ENCODE results near the gene ICA1.

ICA1 gene

GRCh38 chr7:8260871-8261694 is 884 bp downstream of the ICA1 start:
- Histone ChIP-seq H3K27ac (peak overlapping the region; percentile 43), H3K4me2 (peak overlapping the region; percentile 80), H3K4me3 (IDR thresholded peaks at IDR 0.05; ENCODE audit: insufficient read depth, low read depth, low read length) (no peak overlapping the region), H4K20me1 (ENCODE audit: insufficient read depth) (no peaks in the 10 kb centered on the region), H3K79me2 (ENCODE audit: insufficient read depth, low read depth) (no peaks in the 10 kb centered on the region), H3K36me3 (ENCODE audit: insufficient read depth) (no peaks in the 10 kb centered on the region), H2AFZ (ENCODE audit: low read depth) (peak overlapping the region; percentile 91), H3K9ac (peak overlapping the region; percentile 59), H3K27me3 (ENCODE audit: insufficient read depth, low read depth) (no peaks in the 10 kb centered on the region), H3K4me1 (ENCODE audit: low read depth, poor library complexity, severe bottlenecking) (peaks cover 13% of the 10 kb centered on the region)
- TF ChIP-seq, protein P1, sequence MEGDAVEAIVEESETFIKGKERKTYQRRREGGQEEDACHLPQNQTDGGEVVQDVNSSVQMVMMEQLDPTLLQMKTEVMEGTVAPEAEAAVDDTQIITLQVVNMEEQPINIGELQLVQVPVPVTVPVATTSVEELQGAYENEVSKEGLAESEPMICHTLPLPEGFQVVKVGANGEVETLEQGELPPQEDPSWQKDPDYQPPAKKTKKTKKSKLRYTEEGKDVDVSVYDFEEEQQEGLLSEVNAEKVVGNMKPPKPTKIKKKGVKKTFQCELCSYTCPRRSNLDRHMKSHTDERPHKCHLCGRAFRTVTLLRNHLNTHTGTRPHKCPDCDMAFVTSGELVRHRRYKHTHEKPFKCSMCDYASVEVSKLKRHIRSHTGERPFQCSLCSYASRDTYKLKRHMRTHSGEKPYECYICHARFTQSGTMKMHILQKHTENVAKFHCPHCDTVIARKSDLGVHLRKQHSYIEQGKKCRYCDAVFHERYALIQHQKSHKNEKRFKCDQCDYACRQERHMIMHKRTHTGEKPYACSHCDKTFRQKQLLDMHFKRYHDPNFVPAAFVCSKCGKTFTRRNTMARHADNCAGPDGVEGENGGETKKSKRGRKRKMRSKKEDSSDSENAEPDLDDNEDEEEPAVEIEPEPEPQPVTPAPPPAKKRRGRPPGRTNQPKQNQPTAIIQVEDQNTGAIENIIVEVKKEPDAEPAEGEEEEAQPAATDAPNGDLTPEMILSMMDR (conservative IDR thresholded peaks at IDR 0.05; ENCODE audit: low read depth, low read length) = no peak

DNA sequence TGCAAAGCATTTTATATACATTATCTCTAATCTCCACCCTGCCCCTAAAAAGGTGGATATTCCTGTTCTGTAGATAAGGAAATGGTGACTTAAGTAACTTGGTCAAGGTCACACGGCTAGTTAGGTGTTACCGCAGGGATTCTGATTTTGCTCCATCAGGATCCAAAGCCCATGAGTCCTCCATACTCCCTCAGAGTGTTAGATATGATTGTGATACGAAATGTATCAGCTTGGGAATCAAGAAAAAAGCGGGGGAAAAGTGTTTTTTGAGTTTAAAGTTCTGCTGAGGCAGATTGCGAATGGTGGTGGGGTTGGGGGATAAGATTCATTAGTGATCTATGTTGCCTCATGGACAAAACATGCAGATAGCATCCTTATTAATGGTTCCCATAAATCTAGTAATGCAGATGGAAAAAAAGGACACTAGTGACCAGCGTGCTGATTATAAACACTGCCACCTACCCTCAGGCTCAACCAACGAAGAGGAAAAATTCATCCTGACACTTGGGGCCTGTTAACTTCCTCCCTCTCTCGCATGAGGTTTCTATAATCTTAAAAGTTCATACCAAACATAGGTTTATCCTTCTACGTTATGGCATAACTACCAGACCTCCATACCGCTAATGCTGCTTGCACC is 2.3 kb downstream of the ICA1 start:
- no peak overlapping the region for H3K27ac ChIP-seq
- H3K79me2 ChIP-seq (ENCODE audit: insufficient read depth, low read depth) = no peaks in the 10 kb centered on the region
- no peaks in the 10 kb centered on the region for H3K27me3 ChIP-seq (ENCODE audit: insufficient read depth, low read depth)
- H4K20me1 ChIP-seq (ENCODE audit: insufficient read depth) = no peaks in the 10 kb centered on the region
- H3K36me3 ChIP-seq (ENCODE audit: insufficient read depth) = no peaks in the 10 kb centered on the region
- H3K4me1 ChIP-seq (ENCODE audit: low read depth, poor library complexity, severe bottlenecking) = peaks cover 13% of the 10 kb centered on the region
- no peak overlapping the region for H3K9ac ChIP-seq
- H2AFZ ChIP-seq (ENCODE audit: low read depth) = no peak overlapping the region
- TF ChIP-seq, protein P1 (conservative IDR thresholded peaks at IDR 0.05; ENCODE audit: low read depth, low read length) = no peak
- peak overlapping the region; percentile 80 for H3K4me2 ChIP-seq
- H3K4me3 ChIP-seq (IDR thresholded peaks at IDR 0.05; ENCODE audit: insufficient read depth, low read depth, low read length) = no peak overlapping the region

GRCh38 chr7:8258734-8259133 is 3.2 kb downstream of the ICA1 start:
- no peaks in the 10 kb centered on the region for H4K20me1 ChIP-seq (ENCODE audit: insufficient read depth)
- no peaks in the 10 kb centered on the region for H3K27me3 ChIP-seq (ENCODE audit: insufficient read depth, low read depth)
- H3K9ac ChIP-seq = no peak overlapping the region
- H3K27ac ChIP-seq = no peak overlapping the region
- H3K36me3 ChIP-seq (ENCODE audit: insufficient read depth) = no peaks in the 10 kb centered on the region
- H3K4me2 ChIP-seq = no peak overlapping the region
- TF ChIP-seq, protein P1 (conservative IDR thresholded peaks at IDR 0.05; ENCODE audit: low read depth, low read length) = no peak
- H3K4me3 ChIP-seq (IDR thresholded peaks at IDR 0.05; ENCODE audit: insufficient read depth, low read depth, low read length) = no peak overlapping the region
- H3K4me1 ChIP-seq (ENCODE audit: low read depth, poor library complexity, severe bottlenecking) = peaks cover 13% of the 10 kb centered on the region
- H3K79me2 ChIP-seq (ENCODE audit: insufficient read depth, low read depth) = no peaks in the 10 kb centered on the region
- no peak overlapping the region for H2AFZ ChIP-seq (ENCODE audit: low read depth)

DNA sequence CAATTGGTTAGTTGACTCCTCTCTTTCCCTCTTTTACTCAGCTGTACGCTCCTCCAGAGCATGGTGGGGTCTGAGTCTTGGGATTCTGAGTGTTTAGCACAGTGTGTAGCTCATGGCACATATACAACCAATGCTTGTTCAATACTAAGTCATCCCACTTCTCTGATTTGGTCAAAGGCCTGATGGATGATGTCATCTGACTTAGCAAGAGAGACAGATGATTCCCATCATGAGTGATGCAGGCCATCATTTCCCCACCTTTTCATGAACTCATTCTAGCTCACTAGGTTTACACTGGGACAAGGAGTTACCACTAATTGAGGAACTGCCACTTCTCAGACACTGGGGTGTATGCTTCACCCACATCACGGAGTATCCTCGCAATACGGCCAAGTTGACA is 3.8 kb downstream of the ICA1 start:
- TF ChIP-seq, protein P1 (conservative IDR thresholded peaks at IDR 0.05; ENCODE audit: low read depth, low read length) = no peak

More for the DNA sequence above, 3.8 kb downstream of the ICA1 start:
- Histone ChIP-seq H3K27ac (no peak overlapping the region), H3K4me2 (no peak overlapping the region), H3K9ac (no peak overlapping the region), H2AFZ (ENCODE audit: low read depth) (no peak overlapping the region), H4K20me1 (ENCODE audit: insufficient read depth) (no peaks in the 10 kb centered on the region), H3K4me3 (IDR thresholded peaks at IDR 0.05; ENCODE audit: insufficient read depth, low read depth, low read length) (no peak overlapping the region), H3K79me2 (ENCODE audit: insufficient read depth, low read depth) (no peaks in the 10 kb centered on the region), H3K36me3 (ENCODE audit: insufficient read depth) (no peaks in the 10 kb centered on the region), H3K27me3 (ENCODE audit: insufficient read depth, low read depth) (no peaks in the 10 kb centered on the region), H3K4me1 (ENCODE audit: low read depth, poor library complexity, severe bottlenecking) (peaks cover 13% of the 10 kb centered on the region)
